HG03025 (cell line): ENCODE results near the gene EIF2B4.
A peak's percentile ranks its signal among the peaks of the same experiment; 100 is the strongest.
"Not testable (repeated sequence)": the region's sequence is repeated elsewhere in the genome, so short reads cannot be mapped to it uniquely, and the experiment has no call there.

Source experiments
- ATAC-seq: cut with Tn5 transposase; IDR thresholded peaks from one replicate; pipeline ENCODE4 v1.9.1; 2021; ENCODE audit warnings: mild to moderate bottlenecking, moderate library complexity; ENCODE audit not compliant: unreplicated experiment, low FRiP score

EIF2B4 gene

GRCh38 chr2:27378096-27378808 is 8.1 kb upstream of the EIF2B4 start:
- ATAC-seq = no peak

- ATAC-seq = no peak
These were observed 7.5 kb upstream of the EIF2B4 start for GRCh38 chr2:27377618-27378095.

DNA sequence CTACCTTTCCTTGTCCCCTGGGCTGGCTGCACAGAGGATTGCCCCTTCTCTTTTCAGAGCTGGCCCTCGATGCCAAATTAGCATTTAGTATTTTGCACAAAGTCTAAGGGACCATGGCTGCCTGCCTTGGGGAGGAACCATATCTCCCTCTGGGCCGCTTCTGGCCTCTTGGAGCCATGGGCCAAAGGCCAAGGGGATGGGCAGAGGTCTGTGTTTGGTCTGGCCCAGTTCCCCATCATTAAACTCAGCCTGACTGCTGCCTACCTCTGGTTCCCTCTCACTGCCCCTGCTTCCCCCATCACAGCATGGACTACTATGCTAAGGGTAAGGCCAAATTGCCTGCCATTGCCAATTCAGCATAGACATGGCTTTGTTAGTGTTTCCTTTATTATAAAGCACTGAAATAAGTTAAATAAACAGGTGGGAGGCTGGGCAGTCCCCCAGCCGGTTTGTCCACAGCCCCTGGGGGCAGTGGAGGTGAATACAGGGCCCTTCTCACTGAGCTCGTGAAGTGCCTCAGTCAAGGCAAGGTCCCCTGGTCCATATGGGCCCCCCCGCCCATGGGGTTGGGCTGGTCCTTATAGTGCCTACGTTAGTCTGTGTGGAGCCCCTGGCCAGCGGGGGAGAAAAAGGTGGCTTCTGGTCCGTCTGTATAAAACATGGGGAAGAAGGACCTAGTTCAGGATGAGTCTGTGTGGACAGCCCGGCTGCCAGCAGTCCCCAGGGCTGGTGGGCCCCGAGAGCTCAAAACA is 6.9 kb upstream of the EIF2B4 start:
- ATAC-seq = no peak

GRCh38 chr2:27376151-27376865 is 6.2 kb upstream of the EIF2B4 start:
- ATAC-seq = no peak

- ATAC-seq = no peak
These were observed 5.5 kb upstream of the EIF2B4 start for GRCh38 chr2:27375513-27376099.

DNA sequence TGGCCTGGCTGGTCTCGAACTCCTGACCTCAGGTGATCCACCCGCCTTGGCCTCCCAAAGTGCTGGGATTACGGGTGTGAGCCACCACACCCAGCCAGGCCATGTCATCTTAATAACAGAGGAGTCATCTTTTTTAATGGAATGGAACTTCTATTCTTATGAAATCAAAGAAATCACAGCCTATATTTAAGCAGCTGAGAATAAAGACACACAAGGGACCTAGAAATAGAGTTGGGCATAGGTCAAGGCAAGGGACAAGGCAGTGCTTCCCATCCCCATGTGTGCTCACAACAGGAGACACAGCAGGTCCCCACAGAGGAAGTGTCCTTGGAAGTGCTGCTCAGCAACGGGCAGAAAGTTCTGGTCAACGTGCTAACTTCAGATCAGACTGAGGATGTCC is 3.4 kb upstream of the EIF2B4 start:
- ATAC-seq = no peak

GRCh38 chr2:27372937-27373336 is 2.8 kb upstream of the EIF2B4 start:
- ATAC-seq = no peak

DNA sequence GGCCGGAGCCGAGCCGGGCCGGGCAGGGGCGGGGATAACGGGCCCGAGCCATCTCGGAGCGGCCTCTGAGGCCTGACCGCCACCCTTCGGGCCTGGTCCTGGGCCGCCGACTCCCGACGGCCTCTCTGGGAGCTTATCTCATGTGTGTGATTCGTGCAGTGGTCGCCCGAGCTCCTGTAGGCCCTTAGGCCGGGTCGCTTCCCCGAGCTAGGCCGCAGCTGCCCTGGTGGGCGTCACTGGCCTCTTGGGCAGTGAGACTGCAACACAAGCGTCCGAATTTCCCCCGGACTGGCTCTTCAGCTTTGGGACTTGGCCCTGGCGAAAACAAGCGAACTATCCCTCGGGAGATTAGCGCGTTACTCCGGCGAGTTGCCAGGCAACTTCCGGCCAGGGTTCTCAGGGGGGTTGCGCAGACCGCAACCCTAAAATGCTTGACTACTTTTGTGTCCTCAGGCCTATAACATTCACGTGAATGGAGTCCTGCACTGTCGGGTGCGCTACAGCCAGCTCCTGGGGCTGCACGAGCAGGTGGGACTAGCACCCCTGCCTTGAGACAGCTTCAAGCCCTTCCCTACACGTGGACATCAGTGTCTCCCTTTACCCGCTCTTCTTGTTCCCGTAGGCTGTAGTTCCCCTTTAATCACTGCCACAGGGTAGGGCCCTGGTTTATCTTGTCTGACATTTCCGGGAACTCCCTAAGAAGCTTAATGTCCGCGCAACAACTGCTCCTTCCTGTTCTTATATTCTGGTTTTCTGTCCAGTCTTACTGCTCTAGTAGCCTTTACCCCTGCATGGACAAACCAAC is 880 bp upstream of the EIF2B4 start:
- ATAC-seq = peak; percentile 27

DNA sequence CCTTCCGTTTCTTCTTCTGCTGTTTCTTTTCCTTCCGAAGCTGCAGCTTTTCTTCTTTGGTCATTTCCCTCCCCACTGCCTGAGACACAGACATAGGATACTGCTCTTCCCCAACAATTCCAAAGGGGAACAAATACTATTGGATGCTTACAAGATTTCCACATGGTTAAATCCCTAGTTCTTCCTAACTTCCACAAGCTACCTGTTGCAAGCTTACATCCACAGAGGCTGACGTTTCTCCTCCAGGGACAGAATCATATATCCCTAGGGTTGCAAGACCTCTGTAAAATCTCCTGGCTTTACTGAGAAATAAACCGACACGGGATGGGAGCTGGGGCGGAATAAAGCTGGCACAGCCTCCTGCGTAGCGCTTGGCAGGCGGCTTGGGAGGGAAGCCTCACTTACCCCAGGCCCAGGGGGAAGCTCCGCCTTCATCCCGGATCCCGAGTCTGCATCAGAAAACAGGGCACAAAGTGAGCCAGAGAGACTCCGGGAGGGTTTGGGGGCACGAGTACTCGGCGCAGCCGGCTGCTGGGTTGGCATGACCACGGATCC is 590 bp downstream of the EIF2B4 start:
- peak; percentile 21 for ATAC-seq

DNA sequence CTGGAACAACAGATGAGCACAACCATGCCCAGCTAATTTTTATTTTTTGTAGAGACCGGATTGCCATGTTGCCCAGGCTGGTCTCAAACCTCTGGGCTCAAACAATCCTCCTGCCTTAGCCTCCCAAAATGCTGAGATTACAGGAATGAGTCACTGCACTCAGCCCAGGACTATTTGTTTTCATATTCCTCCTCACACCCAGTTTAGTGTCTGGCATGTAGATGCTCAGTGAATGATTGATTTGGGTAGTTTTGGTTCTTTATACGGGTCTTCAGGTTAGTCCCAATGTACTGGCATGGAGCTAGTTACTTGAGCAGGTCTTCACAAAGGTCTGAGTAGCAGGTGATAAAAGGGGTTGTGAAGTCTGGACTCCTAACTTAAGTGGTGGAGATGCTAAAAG is 6.2 kb downstream of the EIF2B4 start:
- ATAC-seq = no peak

DNA sequence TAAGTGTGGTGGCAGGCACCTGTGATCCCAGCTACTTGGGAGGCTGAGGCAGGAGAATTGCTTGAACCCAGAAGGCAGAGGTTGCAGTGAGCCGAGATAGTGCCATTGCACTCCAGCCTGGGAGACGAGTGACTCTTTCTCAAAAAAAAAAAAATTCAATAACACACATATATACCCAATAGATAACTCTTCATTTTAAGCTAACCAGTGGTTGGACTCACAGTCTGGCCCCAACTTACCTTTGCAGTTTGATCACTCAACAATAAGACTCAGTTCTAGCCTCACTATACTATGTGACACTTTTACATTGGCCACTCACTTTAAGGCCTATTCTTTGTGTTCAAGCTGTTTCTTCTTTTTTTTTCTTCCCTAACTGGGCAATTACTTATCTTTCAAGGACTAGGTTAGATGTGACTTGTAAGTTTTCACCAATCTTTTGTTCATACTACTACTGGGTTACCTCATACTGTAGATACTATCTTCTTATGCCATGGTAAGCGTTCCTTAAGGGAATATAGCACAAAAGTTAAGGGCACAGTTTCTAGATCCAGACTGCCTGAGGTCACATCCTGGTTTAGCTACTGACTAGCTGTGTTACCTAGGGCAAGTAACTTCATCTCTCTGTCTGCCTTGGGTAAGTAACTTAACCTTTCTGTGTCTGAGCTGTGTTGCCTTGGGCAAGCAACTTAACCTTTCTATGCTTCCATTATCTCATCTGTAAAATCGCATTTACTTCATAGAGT is 7.3 kb downstream of the EIF2B4 start:
- no peak for ATAC-seq

- ATAC-seq = peak; percentile 81
These were observed 13.6 kb downstream of the EIF2B4 start, which contains the start of gene GTF3C2 for GRCh38 chr2:27356382-27357181. Gene GTF3C2, minus strand, starts transcription at chr2:27356764. Its CDS starts 13,210 bp downstream, at chr2:27343554.

DNA sequence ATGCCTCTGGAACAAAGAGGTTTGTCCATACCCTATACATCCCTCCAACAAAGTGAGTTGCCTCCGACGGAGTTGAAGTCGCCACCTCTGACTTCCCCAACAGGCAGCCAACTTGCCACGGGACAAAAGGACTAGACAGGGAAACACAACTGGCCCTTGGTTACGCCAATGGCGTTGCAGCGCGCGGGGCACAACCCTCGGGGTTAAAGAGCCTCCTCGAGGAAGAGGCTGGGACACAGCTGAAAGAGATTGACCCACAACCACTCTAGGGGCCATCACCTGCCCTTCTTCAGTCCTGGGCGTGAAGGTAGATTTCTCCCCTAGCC is 14.1 kb downstream of the EIF2B4 start:
- ATAC-seq = peak; percentile 29

DNA sequence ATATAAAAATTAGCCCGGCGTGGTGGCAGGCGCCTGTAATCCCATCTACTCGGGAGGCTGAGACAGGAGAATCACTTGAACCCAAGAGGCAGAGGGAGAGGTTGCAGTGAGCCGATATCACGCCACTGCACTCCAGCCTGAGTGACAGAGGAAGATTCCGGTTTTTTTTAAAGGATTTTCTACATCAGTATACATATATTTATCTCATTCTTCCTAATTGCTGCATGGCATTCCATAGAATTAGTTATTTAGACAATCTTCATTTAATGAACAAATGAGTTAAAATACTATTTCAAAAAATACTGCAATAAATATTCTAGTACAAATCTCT is 15.6 kb downstream of the EIF2B4 start:
- ATAC-seq = no peak

- ATAC-seq = no peak
These were observed 16.2 kb downstream of the EIF2B4 start for GRCh38 chr2:27353762-27354596.

GRCh38 chr2:27353386-27353761 is 16.8 kb downstream of the EIF2B4 start:
- ATAC-seq = not testable (repeated sequence)

GRCh38 chr2:27351802-27352598 is 18.1 kb downstream of the EIF2B4 start:
- ATAC-seq = no peak
